HG02588 (cell line): ENCODE measurements around the gene TCERG1L.

ENCODE experiments used
- ATAC-seq: cut with Tn5 transposase; IDR thresholded peaks from one replicate; pipeline ENCODE4 v1.9.1; 2021; ENCODE audit warnings: mild to moderate bottlenecking, moderate library complexity; ENCODE audit not compliant: unreplicated experiment

The TCERG1L gene

GRCh38 chr10:131131726-131132591 is 179.6 kb downstream of the TCERG1L start:
- ATAC-seq: no peak

- no peak for ATAC-seq
These were observed 181.5 kb downstream of the TCERG1L start for GRCh38 chr10:131130025-131130424.

GRCh38 chr10:131129544-131129943 is 182.0 kb downstream of the TCERG1L start:
- ATAC-seq: no peak

GRCh38 chr10:131128731-131129130 is 182.8 kb downstream of the TCERG1L start:
- no peak for ATAC-seq

- ATAC-seq: no peak
These were observed 183.9 kb downstream of the TCERG1L start for GRCh38 chr10:131127610-131128009.

DNA sequence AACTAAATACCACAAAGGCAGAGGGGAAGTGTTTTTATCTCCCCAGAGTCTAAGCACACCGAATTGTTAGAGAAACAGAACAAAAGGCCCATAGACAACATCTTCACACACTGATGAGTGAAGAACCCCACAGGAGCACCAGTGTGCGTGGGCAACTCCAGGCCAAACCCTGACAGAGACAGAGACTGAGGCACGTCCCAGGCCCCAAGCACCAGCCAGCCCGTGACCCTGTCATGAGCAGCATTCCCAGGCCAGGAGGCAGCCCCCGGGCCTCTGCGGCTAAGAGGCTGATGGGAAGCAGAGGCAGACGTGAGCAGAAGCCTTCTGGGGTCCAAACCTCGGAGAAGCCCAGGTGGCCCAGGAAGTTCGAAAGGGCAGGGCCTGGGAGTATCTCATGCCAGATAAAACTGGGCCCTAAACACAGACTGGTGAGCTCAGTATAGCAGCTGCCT is 184.4 kb downstream of the TCERG1L start:
- no peak for ATAC-seq

DNA sequence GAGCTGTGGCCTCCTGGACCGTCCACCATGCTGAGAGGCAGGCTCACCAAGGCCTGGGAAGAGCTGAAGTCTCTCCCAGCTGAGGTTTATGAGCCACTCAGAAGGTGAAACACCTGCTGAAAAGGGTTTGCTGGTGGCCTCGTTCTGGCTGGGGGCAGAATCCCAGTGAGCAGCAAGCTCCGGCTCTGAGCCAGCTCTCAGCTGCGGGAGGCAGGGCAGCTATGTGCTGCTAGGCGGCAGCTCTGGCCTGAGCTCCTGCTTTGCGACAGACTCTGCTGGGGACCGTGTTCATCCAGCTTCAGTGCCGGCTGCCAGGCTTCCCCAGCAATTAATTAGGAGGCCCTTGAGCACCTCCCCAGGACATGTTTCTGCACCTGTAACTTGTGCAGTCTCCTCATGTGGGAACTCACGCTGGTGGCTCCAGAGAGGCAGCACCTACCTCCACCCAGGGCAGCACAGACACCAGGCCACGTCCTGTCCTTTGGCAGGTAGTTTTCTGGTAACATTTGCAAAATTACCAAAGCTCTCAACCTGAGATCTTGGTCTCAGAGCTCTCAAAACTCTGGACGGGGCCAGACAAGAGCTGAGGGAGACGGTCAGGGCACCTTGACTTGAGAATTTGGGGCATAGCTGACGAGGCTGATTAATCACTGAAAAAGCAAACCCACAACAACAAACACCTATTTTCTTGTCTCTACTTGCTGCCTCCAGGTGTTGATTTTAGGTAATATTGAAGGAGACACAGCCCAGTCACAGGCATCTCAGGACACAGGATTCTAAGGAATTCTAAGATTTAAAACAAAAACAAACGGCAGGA is 185.0 kb downstream of the TCERG1L start:
- no peak for ATAC-seq

DNA sequence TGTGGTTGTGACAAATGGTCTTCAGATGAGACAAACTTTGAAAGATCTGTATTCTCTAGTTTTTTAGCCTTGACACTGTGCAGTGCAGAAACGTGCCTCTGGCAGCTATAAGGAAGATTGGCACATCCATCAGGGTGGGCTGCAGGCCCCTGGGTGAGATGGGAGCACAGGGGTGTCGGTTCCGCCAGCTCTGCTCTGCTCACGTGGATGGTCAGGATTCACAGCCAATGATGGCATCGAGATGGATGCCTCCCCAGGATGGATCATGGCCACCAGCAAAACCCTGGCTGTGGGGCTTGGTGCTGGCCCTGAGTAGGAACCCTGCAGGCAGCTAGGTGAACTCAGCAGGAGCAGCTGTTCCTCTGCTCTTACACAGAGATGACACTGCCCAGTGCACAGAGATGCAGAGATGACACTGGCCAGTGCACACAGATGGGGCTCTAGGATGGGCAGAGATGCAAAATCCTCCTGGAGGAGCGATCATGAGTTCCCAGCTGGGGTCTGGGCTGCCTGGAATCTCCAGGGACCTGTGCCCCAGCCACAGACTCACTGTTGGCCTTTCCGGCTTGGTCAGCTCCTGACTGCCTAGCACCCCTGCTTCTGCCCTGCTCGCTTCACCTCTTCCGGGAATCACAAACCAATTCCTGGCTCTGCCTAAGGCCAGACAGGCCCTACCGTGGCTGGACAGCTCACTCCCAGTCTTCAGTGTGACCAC is 185.9 kb downstream of the TCERG1L start:
- no peak for ATAC-seq

- ATAC-seq: no peak
These were observed 186.6 kb downstream of the TCERG1L start for GRCh38 chr10:131124945-131125344.

- no peak for ATAC-seq
These were observed 188.0 kb downstream of the TCERG1L start for GRCh38 chr10:131123496-131123895.

- no peak for ATAC-seq
These were observed 189.9 kb downstream of the TCERG1L start for GRCh38 chr10:131121511-131122035.

DNA sequence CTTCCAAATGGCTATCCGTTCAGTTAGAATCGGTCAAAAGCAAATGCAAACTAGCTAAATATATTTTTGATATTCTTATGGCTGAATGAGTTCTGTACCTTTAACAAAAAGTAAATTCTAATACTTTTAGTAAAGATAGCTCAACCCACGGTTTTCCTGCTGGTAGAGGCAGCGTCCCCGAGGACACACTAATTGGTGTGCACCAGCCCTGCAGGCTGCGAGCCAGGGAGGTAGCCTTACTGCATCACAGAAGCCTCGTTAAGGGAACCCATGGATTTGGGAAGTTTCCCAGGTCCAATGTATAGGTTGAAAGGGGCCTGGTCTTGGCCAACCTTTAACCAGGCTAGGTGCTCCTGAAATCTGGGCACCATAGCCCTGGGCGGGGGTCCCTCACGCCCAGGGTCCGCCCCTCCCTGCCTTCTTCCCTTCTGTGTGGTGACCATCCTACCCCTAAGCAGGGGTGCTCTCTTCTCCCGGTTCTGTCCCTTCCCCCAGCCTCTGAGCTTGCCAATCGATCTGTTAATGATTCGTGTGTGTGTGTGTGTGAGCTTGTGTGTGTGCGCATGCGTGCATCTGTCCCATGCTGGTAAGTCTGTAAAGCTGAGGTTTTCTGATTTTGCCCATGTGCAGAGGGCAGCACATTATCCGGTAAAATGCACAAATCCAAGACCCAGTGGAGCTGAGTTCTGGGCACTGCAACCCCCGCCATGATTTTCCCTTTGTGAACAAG is 191.7 kb downstream of the TCERG1L start:
- no peak for ATAC-seq

DNA sequence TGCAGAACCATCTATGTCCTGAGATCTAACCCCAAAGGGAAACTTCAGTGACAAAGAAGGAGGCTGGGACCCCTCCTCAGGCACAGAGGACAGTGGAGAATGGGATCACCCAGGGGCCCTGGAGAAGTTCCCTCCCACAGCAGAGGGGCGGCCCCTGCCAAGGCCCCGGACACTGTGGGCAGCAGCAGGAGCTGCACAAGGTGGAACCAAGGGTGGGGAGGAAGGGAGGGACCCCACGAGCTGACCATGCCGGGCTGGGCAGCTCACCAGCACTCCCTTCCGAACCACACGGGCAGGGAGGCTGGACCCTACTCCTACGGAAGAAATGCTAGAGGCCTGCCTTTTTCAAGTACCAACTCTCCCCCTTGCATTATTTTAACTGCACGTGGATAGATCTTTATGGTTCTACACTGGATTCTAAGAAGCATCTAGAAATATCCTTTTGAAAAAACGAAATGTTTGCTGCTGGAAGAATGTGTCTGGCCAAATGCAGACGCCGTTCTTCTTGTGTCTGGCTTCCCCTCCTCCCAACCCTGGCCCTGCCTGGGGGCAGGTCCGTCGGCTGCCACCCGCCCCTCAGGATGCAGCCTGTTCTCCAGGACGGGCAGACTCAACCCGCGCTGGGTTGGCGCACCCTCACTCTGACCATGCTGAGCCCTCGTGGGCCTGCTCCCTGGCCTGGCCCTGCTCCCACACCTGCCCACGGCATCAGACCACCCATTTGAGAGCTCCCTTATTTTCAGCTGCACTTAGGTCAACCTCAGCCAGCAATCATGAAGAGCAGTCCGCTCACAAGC is 193.9 kb downstream of the TCERG1L start:
- no peak for ATAC-seq

- ATAC-seq: no peak
These were observed 194.5 kb downstream of the TCERG1L start for GRCh38 chr10:131116991-131117375.

GRCh38 chr10:131116216-131116990 is 195.1 kb downstream of the TCERG1L start:
- no peak for ATAC-seq

DNA sequence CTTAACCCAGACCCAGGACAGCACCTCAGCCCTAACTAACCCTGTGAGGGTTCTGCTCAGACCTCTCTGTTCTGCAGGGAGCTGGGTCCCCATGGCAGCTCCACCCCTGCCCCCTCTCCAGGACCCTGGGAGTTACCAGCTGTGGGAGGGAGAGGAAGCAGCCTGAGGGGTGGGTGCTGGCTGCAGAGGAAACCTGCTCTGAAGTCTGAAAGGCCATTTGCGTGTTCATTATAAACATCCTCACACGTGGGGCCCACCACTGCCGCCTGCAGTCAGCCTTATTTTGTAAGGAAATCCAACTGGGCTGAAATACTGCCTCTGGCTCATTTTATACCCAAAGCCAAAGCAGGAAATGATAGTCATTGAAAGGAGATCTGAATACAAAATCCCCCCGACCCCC is 195.7 kb downstream of the TCERG1L start:
- ATAC-seq: no peak

- ATAC-seq: no peak
These were observed 196.2 kb downstream of the TCERG1L start for GRCh38 chr10:131115321-131115720.

GRCh38 chr10:131114846-131115245 is 196.7 kb downstream of the TCERG1L start:
- ATAC-seq: no peak
